ENCODE measurements around the gene KNSTRN. TPM values are rescaled to one million over a fixed set of nuclear protein-coding genes. Genes with fewer than 3 reads are reported as not detected.

KNSTRN gene
- total and polyA plus RNA-seq, 2 of the 13 experiments (the other 11 are each of a cell fraction or from before 2014, with no cell fraction given) = 20.3 to 62.3 TPM

GRCh38 chr15:40344631-40345120 is 37.8 kb upstream of the KNSTRN start:
- in situ Hi-C loops (cut with HindIII; ENCODE audit: extremely low pct_ligation_motif_present, low pct_unique_long_range_greater_than_20kb) (loop anchor here (5.0 kb wide), 1 partner anchor 78 kb away; no protein-coding TSS in a partner anchor), intact Hi-C loops (cut with micrococcal nuclease; ENCODE audit: unreplicated experiment) (loop anchor here (1.0 kb wide), 1 partner anchor 78 kb away; no protein-coding TSS in a partner anchor)
- Histone ChIP-seq H3K4me1 (ENCODE audit: insufficient read depth, low read length) (peaks cover 83% of the 10 kb centered on the region), H3K9me3 (ENCODE audit: low read length) (no peaks in the 10 kb centered on the region), H3K4me2 (ENCODE audit: low read depth, low read length) (no peak overlapping the region), H2AFZ (ENCODE audit: low read length) (no peak overlapping the region), H4K20me1 (ENCODE audit: insufficient read depth, low read length) (no peaks in the 10 kb centered on the region), H3K27ac (ENCODE audit: extremely low read length, insufficient read depth, low read length) (no peak overlapping the region), H3K36me3 (replicated peaks in 1 of 2; ENCODE audit: control insufficient read depth in 1 of 2, insufficient read depth in 2 of 2, low read length in 2 of 2) (no peaks in the 10 kb centered on the region), H3K4me3 (replicated peaks in 1 of 3; ENCODE audit: insufficient read depth in 1 of 3, low read depth in 2 of 3, low read length in 3 of 3) (peak overlapping the region in 1 of 3 experiments; percentile 2; a peak in 1 of 6 replicates), H3K9ac (ENCODE audit: insufficient read depth, low read depth, low read length) (no peak overlapping the region), H3K79me2 (ENCODE audit: insufficient read depth, low read length) (no peaks in the 10 kb centered on the region), H3K27me3 (ENCODE audit: control insufficient read depth in 1 of 2, insufficient read depth in 2 of 2, low read length in 2 of 2) (no peaks in the 10 kb centered on the region; a peak in 1 of 5 replicates)
- FAIRE-seq (peak; percentile 56), DNase-seq (ENCODE audit: low spot score) (peak; percentile 45), ATAC-seq (peak; percentile 4; the same call in 1 of the 3 replicates)
- ChIA-PET CTCF (ENCODE audit: low intra/inter-chr PET ratio, low total read pairs) (interaction anchor here (1.3 to 1.9 kb wide), 3 partner anchors 10 to 77 kb away, joined by 5 to 11 read pairs (median 7); no protein-coding TSS in a partner anchor), POLR2A (interaction anchor here (2.1 kb wide), 1 partner anchor 22 kb away, joined by 5 read pairs; the partner anchor contains the start of gene INAFM2)
- no TSS peak for BruUV-seq (replicated peaks)
- WGBS (ENCODE audit: low lambda C conversion rate) = 0% methylated on average over 3 of the region's 15 CpGs
- peak; percentile 60 for TF ChIP-seq SMC3 (IDR thresholded peaks at IDR 0.05; ENCODE audit: low read length)
- no peak for TF ChIP-seq FLYWCH1 (CRISPR knock-in tag; IDR thresholded peaks at IDR 0.05)
- TF ChIP-seq ZNF337 (CRISPR knock-in tag; IDR thresholded peaks at IDR 0.05; ENCODE audit: borderline replicate concordance, low read depth) = no peak
- TF ChIP-seq RAD21 (CRISPR knock-in tag; IDR thresholded peaks at IDR 0.05) = peak; percentile 68
- peak; percentile 39 for TF ChIP-seq PATZ1 (CRISPR knock-in tag; IDR thresholded peaks at IDR 0.05)
- TF ChIP-seq XRCC5 (optimal IDR thresholded peaks at IDR 0.05; ENCODE audit: low read length) = peak; percentile 77
- no peak for TF ChIP-seq KDM6A (CRISPR knock-in tag; IDR thresholded peaks at IDR 0.05; ENCODE audit: low read depth)
- TF ChIP-seq GPBP1L1 (CRISPR knock-in tag; IDR thresholded peaks at IDR 0.05) = no peak
- peak; percentile 86 for TF ChIP-seq CTCF (CRISPR knock-in tag; IDR thresholded peaks at IDR 0.05)
- TF ChIP-seq ZNF670 (CRISPR knock-in tag; IDR thresholded peaks at IDR 0.05; ENCODE audit: borderline replicate concordance) = no peak
- TF ChIP-seq MLX (CRISPR knock-in tag; IDR thresholded peaks at IDR 0.05) = no peak
- no peak for TF ChIP-seq ZBTB49 (CRISPR knock-in tag; IDR thresholded peaks at IDR 0.05; ENCODE audit: borderline replicate concordance)
- peak; percentile 67; the same call in 1 of the 2 replicates for TF ChIP-seq HNRNPL (IDR thresholded peaks at IDR 0.05; ENCODE audit: low read depth, low read length)
- no peak for TF ChIP-seq SP1 (IDR thresholded peaks at IDR 0.05)
- peak; percentile 27; the same call in 1 of the 2 replicates for TF ChIP-seq SP1 (CRISPR knock-in tag; IDR thresholded peaks at IDR 0.05)
